ENCODE measurements around the gene SSB.
"Not testable (repeated sequence)": the region's sequence is repeated elsewhere in the genome, so short reads cannot be mapped to it uniquely, and the experiment has no call there.

The SSB gene

GRCh38 chr2:169849710-169850109, 51.0 kb downstream of the SSB start:
- H3K4me3 ChIP-seq (ENCODE audit: low read length), result no peak overlapping the region
- TF ChIP-seq CTCF (IDR thresholded peaks at IDR 0.05; ENCODE audit: insufficient read depth, low read depth, low read length, missing control alignments), result no peak
- no peak for DNase-seq (ENCODE audit: low read depth)

- H3K4me3 ChIP-seq (ENCODE audit: low read length), result no peak overlapping the region
- DNase-seq (ENCODE audit: low read depth), result no peak
- no peak for TF ChIP-seq CTCF (IDR thresholded peaks at IDR 0.05; ENCODE audit: insufficient read depth, low read depth, low read length, missing control alignments)
Observed at GRCh38 chr2:169853041-169853668, 54.5 kb downstream of the SSB start.

GRCh38 chr2:169855281-169856258, 56.9 kb downstream of the SSB start:
- H3K4me3 ChIP-seq (ENCODE audit: low read length); DNase-seq (ENCODE audit: low read depth): not testable (repeated sequence)

GRCh38 chr2:169859423-169859822, 60.8 kb downstream of the SSB start:
- no peak for DNase-seq (ENCODE audit: low read depth)
- no peak for TF ChIP-seq CTCF (IDR thresholded peaks at IDR 0.05; ENCODE audit: insufficient read depth, low read depth, low read length, missing control alignments)
- no peak overlapping the region for H3K4me3 ChIP-seq (ENCODE audit: low read length)

- DNase-seq (ENCODE audit: low read depth), result no peak
- no peak overlapping the region for H3K4me3 ChIP-seq (ENCODE audit: low read length)
- no peak for TF ChIP-seq CTCF (IDR thresholded peaks at IDR 0.05; ENCODE audit: insufficient read depth, low read depth, low read length, missing control alignments)
Observed at GRCh38 chr2:169860149-169860548, 61.5 kb downstream of the SSB start.
